NCI-H82 treated with DMSO at 0.1 percent for 48 hours (cell line): ENCODE measurements around the gene PBX2.
A peak's percentile ranks its signal among the peaks of the same experiment; 100 is the strongest.
"Not testable (repeated sequence)": the region's sequence is repeated elsewhere in the genome, so short reads cannot be mapped to it uniquely, and the experiment has no call there.

Experiments
- DNase-seq: peaks from one replicate; lab custom pipeline; 2025; ENCODE audit not compliant: unreplicated experiment; lab: John Stamatoyannopoulos, UW

Gene PBX2

GRCh38 chr6:32151863-32152768 lies 37.9 kb downstream of the PBX2 start, which contains the start of gene PRRT1:
TSS of gene PRRT1 (minus strand) at chr6:32151939. CDS start at chr6:32151827, 112 bp downstream.
- no peak for DNase-seq

GRCh38 chr6:32151181-32151862 lies 38.7 kb downstream of the PBX2 start:
- peak; percentile 62 for DNase-seq

- DNase-seq, result no peak
Observed at GRCh38 chr6:32149932-32150870, 39.8 kb downstream of the PBX2 start.

GRCh38 chr6:32149092-32149755 lies 40.8 kb downstream of the PBX2 start:
- DNase-seq, result no peak

GRCh38 chr6:32148289-32149091 lies 41.5 kb downstream of the PBX2 start:
- DNase-seq, result no peak

- DNase-seq, result no peak
Observed at GRCh38 chr6:32147401-32148132, 42.4 kb downstream of the PBX2 start.

- no peak for DNase-seq
Observed at GRCh38 chr6:32146687-32147086, 43.3 kb downstream of the PBX2 start.

GRCh38 chr6:32146287-32146686 lies 43.7 kb downstream of the PBX2 start:
- no peak for DNase-seq

- not testable (repeated sequence) for DNase-seq
Observed at GRCh38 chr6:32144238-32144637, 45.8 kb downstream of the PBX2 start.

- DNase-seq, result no peak
Observed at GRCh38 chr6:32140420-32141046, 49.5 kb downstream of the PBX2 start.

GRCh38 chr6:32139590-32139989 lies 50.4 kb downstream of the PBX2 start:
- no peak for DNase-seq

GRCh38 chr6:32137454-32137853 lies 52.5 kb downstream of the PBX2 start:
- no peak for DNase-seq
